Activated CD4-positive, alpha-beta T cell treated with anti-CD3 and anti-CD28 coated beads, Interleukin-2, amount 50 U/mL, for 16 hours (primary cell): ENCODE results near the gene PTS.
A peak's percentile ranks its signal among the peaks of the same experiment; 100 is the strongest.

ENCODE experiments used
- DNase-seq: peaks from one replicate; pipeline ENCODE4 v3.0.0-alpha.2; 2020

The PTS gene

GRCh38 chr11:112268406-112268805 is 42.2 kb downstream of the PTS start:
- DNase-seq, result no peak

DNA sequence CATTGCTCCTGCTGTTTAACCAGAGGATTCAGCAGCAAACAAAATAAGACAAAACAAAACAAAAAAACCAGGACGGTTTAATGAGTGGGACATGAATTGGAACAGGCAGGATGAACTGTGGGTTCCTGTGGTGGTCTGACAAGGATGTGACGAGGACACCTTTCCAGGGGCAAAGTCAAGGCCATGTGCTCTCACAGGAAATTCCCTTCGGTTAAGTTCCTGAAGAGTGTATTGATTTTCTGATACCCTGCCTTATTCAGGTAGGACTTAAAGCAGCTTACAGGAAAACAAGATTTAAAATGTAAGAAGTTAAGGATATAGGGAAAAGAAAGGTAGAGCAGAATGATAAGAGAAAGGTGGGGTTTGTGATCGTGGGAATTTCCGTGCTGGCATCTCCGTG is 42.9 kb downstream of the PTS start:
- no peak for DNase-seq

- no peak for DNase-seq
Measured at GRCh38 chr11:112270551-112271180, 44.4 kb downstream of the PTS start.

DNA sequence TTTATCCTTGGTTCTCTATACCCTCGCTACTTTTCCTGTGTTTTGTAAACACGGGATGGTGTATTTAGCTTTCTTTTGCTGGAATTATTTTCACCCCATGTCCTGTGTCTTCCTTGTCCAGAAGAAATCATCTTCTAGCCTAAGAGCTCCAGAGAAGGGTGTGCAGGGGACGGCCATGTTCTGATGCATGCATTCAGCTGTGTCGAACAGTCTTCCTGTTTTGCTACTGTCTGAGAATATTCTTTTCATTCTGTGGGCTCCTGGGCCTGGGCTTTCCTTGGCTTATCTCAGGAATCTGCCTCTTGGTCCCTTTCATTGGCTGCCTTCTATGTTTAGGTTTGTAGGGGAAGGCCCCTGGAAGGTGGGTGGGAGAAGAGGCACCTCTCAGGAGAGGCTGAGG is 45.0 kb downstream of the PTS start:
- DNase-seq, result no peak

DNA sequence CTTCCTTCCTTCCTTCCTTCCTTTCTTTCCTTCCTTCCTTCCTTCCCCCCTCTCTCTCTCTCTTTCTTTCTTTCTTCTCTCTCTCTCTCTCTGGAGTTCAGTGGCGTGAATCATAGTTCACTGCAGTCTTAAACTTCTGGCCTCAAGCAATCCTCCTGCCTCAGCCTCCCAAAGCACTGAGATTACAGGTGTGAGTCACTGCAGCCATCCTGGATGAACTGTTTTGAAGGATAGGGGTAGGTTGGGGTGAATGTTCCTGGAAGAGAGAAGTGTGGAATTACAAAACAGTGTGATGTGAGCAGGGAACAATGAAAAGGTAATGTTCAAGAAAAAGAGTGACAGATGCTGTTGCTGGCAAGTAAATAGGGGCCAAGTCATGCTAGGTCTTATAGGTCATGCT is 46.8 kb downstream of the PTS start:
- DNase-seq, result no peak

GRCh38 chr11:112274007-112274783 is 48.0 kb downstream of the PTS start:
- DNase-seq, result no peak

DNA sequence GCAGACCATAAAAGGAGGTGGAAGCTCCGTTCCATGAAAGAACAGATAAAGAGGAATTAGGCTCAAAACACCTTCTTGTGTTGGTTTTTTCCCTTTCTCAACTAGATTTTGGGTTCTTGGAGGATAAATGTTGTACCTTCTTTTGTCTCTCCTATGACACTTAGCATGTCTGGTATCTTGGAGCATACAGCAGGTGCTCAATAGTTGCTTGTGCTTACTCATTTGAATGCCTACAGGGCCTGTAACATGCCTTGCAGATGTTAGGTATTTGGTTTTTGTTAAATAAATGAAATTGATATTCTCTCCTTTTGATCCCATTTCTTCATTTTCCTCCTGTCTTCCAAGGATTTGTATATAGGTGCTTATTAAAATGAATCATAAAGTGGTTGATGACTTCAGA is 50.8 kb downstream of the PTS start:
- no peak for DNase-seq

- DNase-seq, result no peak
Measured at GRCh38 chr11:112277941-112278340, 51.7 kb downstream of the PTS start.

GRCh38 chr11:112278803-112279202 is 52.6 kb downstream of the PTS start:
- no peak for DNase-seq

GRCh38 chr11:112279901-112280267 is 53.7 kb downstream of the PTS start:
- DNase-seq, result peak; percentile 70

- peak; percentile 85 for DNase-seq
Measured at GRCh38 chr11:112280268-112281126, 54.3 kb downstream of the PTS start.

DNA sequence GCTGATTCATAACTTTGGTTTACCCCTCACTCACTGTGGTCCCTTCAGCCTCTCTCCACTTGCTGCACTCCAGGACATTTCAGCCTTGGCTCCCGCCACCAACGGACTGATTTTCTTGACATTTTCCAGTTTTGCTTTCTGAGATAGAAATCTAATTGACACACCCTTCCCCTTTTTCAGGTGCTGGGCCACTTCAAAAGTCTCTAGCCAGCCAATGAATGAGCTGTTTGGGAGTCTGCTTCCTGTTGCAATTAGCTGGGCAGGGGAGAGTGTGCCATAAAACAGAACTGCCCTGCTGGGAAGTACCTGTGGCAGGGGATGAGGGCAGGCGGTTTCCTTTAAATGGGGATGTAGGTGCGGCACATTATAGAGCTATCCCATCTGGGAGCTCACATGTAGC is 55.5 kb downstream of the PTS start:
- no peak for DNase-seq
